ENCODE data around the gene RAB10. TPM values are rescaled to one million over a fixed set of nuclear protein-coding genes. Genes with fewer than 3 reads are reported as not detected.

The RAB10 gene
- total RNA-seq, 3 donors from 2014 or later = 135 to 155 (median 146) TPM

- DNase-seq (no peak), ATAC-seq (no peak)
- H3K4me3 Mint-ChIP-seq = peak overlapping the region; percentile 81
- peaks cover 20% of the 10 kb centered on the region for H3K4me1 Mint-ChIP-seq (ENCODE audit: low read depth)
- no peaks in the 10 kb centered on the region for H3K36me3 Mint-ChIP-seq (ENCODE audit: insufficient read depth)
- H3K9me3 Mint-ChIP-seq = no peaks in the 10 kb centered on the region
- H3K27me3 Mint-ChIP-seq (ENCODE audit: low read depth) = peaks cover 13% of the 10 kb centered on the region
Observed at GRCh38 chr2:26185304-26185928, 151.5 kb downstream of the RAB10 start.

GRCh38 chr2:26185954-26186770 is 152.3 kb downstream of the RAB10 start:
- H3K9me3 Mint-ChIP-seq = no peaks in the 10 kb centered on the region
- peaks cover 4% of the 10 kb centered on the region for H3K36me3 Mint-ChIP-seq (ENCODE audit: insufficient read depth)
- peaks cover 20% of the 10 kb centered on the region for H3K4me1 Mint-ChIP-seq (ENCODE audit: low read depth)
- H3K4me3 Mint-ChIP-seq = peak overlapping the region; percentile 81
- H3K27me3 Mint-ChIP-seq (ENCODE audit: low read depth) = peaks cover 6% of the 10 kb centered on the region
- no peak for DNase-seq
- no peak for ATAC-seq

Other genes starting within 250 kb of the RAB10 start
- 10 to 100 TPM; 27.2 to 38.5 (median 37.5) TPM for gene ASXL2, start 155.6 kb upstream of the RAB10 start, total RNA-seq
- gene KIF3C, start 51.6 kb upstream of the RAB10 start, total RNA-seq = 1 to 10 TPM; 1.1 to 2.2 (median 1.7) TPM
- 1 to 10 TPM; 2.4 to 4.1 (median 3.2) TPM for gene GAREM2, start 139.0 kb downstream of the RAB10 start, total RNA-seq
- 10 to 100 TPM; 85.9 to 94.9 (median 87.7) TPM for gene HADHA, start 210.5 kb downstream of the RAB10 start, total RNA-seq
- 10 to 100 TPM; 53.8 to 59.9 (median 55.2) TPM for gene HADHB, start 210.9 kb downstream of the RAB10 start, total RNA-seq